HepG2 (cell line): ENCODE data around the gene ZDHHC24. TPM values are rescaled to one million over a fixed set of nuclear protein-coding genes. Genes with fewer than 3 reads are reported as not detected.

Experiments
- CSRNP2 ChIP-seq: sonication (generic); formaldehyde crosslinking; conservative IDR thresholded peaks from 2 replicates; pipeline ENCODE4 v1.8.0; 2022; ENCODE audit warnings: low read depth, missing genetic modification reagents
- DBP ChIP-seq: sonication (generic); formaldehyde crosslinking; IDR thresholded peaks from 2 replicates; pipeline ENCODE4 v1.4.0; 2020; ENCODE audit warnings: missing genetic modification reagents; ENCODE audit errors: not compliant biosample characterization
- ETV5 ChIP-seq: IDR thresholded peaks from 2 replicates; pipeline ENCODE4 v1.6.1; 2018; ENCODE audit warnings: missing biosample characterization, missing genetic modification reagents, inconsistent platforms, borderline replicate concordance
- MBD4 ChIP-seq: IDR thresholded peaks from 2 replicates; pipeline ENCODE4 v1.6.1; 2012; ENCODE audit warnings: low read length, inconsistent platforms, borderline replicate concordance
- PCBP2 ChIP-seq: fragments of 200-400 bp; formaldehyde crosslinking; optimal IDR thresholded peaks from 2 replicates; pipeline ENCODE3; 2018; ENCODE audit warnings: low read length, low read depth; ENCODE audit not compliant: poor library complexity, severe bottlenecking
- PLRG1 ChIP-seq: fragments of 450-650 bp; conservative IDR thresholded peaks from 2 replicates; pipeline ENCODE4 v1.6.1; 2016
- POLR2G ChIP-seq: fragments of 200-400 bp; formaldehyde crosslinking; IDR thresholded peaks from 2 replicates; pipeline ENCODE4 v1.6.1; 2018; ENCODE audit warnings: mild to moderate bottlenecking, low read depth, low read length, moderate library complexity
- YY1 ChIP-seq: IDR thresholded peaks from 2 replicates; pipeline ENCODE4 v1.6.1; 2011; ENCODE audit warnings: low read length, low read depth, moderate library complexity, mild to moderate bottlenecking; ENCODE audit not compliant: insufficient read depth, insufficient replicate concordance
- ZBTB8A ChIP-seq: sonication (generic); formaldehyde crosslinking; IDR thresholded peaks from 2 replicates; pipeline ENCODE4 v1.4.0; 2020; ENCODE audit warnings: mild to moderate bottlenecking, low read depth, missing genetic modification reagents, borderline replicate concordance
- ZMYM4 ChIP-seq: sonication (generic); formaldehyde crosslinking; IDR thresholded peaks from 2 replicates; pipeline ENCODE4 v1.8.1; 2023; ENCODE audit warnings: mild to moderate bottlenecking, missing genetic modification reagents
- ZNF572 ChIP-seq: sonication (generic); formaldehyde crosslinking; IDR thresholded peaks from 2 replicates; pipeline ENCODE4 v1.5.1; 2020; ENCODE audit warnings: mild to moderate bottlenecking, missing genetic modification reagents
- ZNF609 ChIP-seq: sonication (generic); formaldehyde crosslinking; IDR thresholded peaks from 2 replicates; pipeline ENCODE4 v1.4.0; 2020; ENCODE audit warnings: mild to moderate bottlenecking, missing genetic modification reagents, borderline replicate concordance
- ZNF75D ChIP-seq: sonication (generic); formaldehyde crosslinking; IDR thresholded peaks from 2 replicates; pipeline ENCODE4 v1.8.1; 2023; ENCODE audit warnings: missing genetic modification reagents, mild to moderate bottlenecking, borderline replicate concordance
- ZNF766 ChIP-seq: sonication (generic); formaldehyde crosslinking; IDR thresholded peaks from 2 replicates; pipeline ENCODE4 v1.5.0; 2020; ENCODE audit warnings: missing genetic modification reagents, borderline replicate concordance
- ZSCAN5A ChIP-seq: sonication (generic); formaldehyde crosslinking; IDR thresholded peaks from 2 replicates; pipeline ENCODE4 v1.8.0; 2022; ENCODE audit warnings: mild to moderate bottlenecking, missing genetic modification reagents, borderline replicate concordance
- polyA plus RNA-seq, 8 experiments: library from polyadenylated mRNA; depleted of rRNA in 3 of 8; stranded (reverse) in 7 of 8; unstranded in 1 of 8; fragments of >200 nt; fragmentation: Illumina TruSeq in 4 of 8; extraction: Trizol in 4 of 8; gene quantifications; 2 replicates each; pipeline versions ENCODE4 v1.2.1 to v1.2.3, GENCODE V29; 2011 to 2016; ENCODE audit warnings: low read depth in 4 of 8, missing spikeins in 1 of 8, mixed read lengths in 1 of 8; ENCODE audit not compliant: insufficient read depth in 1 of 8
- total RNA-seq, 5 experiments: library from RNA; depleted of rRNA; stranded (reverse); fragments of >200 nt; fragmentation: Illumina TruSeq; extraction: Trizol; gene quantifications; 2 replicates each; pipeline ENCODE4 v1.2.3, GENCODE V29; 2016; ENCODE audit warnings: low read depth in 1 of 5

ZDHHC24 gene
- total and polyA plus RNA-seq, 2 of the 13 experiments (the other 11 are each of a cell fraction or from before 2014, with no cell fraction given) = 4.3 TPM

GRCh38 chr11:66480117-66480938 lies 65.5 kb downstream of the ZDHHC24 start, which contains the start of gene DPP3 (continued):
- 0 out of 2 replicates have a peak, but pooled peaks have one; percentile 9 for TF ChIP-seq ZNF609 (CRISPR knock-in tag)
- no peak for TF ChIP-seq PCBP2
- TF ChIP-seq ZNF766 (CRISPR knock-in tag) = no peak
- TF ChIP-seq DBP (CRISPR knock-in tag) = no peak
- no peak for TF ChIP-seq PLRG1
- no peak for TF ChIP-seq CSRNP2 (CRISPR knock-in tag)
- TF ChIP-seq MBD4 = no peak
- TF ChIP-seq ZMYM4 (CRISPR knock-in tag) = peak; percentile 53; the same call in 1 of the 2 replicates
- 0 out of 2 replicates have a peak, but pooled peaks have one; percentile 44 for TF ChIP-seq ZSCAN5A
- no peak for TF ChIP-seq ZNF75D
- no peak for TF ChIP-seq ZBTB8A
- TF ChIP-seq POLR2G = peak; percentile 93
- TF ChIP-seq ZNF572 (CRISPR knock-in tag) = 0 out of 2 replicates have a peak, but pooled peaks have one; percentile 18
- TF ChIP-seq ETV5 (CRISPR knock-in tag) = peak; percentile 60; the same call in 1 of the 2 replicates
- peak; percentile 62 for TF ChIP-seq YY1
